ENCODE measurements around the gene ELAVL1. TPM values are rescaled to one million over a fixed set of nuclear protein-coding genes. Genes with fewer than 3 reads are reported as not detected.
"Not testable (repeated sequence)": the region's sequence is repeated elsewhere in the genome, so short reads cannot be mapped to it uniquely, and the experiment has no call there.

ELAVL1 gene
- total RNA-seq, 4 donors from 2014 or later: 23.7 to 41.1 (median 30.3) TPM

- no peak for TF ChIP-seq CTCF (IDR thresholded peaks at IDR 0.05)
- no peak for DNase-seq (ENCODE audit: low spot score)
- ATAC-seq (ENCODE audit: low FRiP score): no peak
Measured at GRCh38 chr19:7930765-7931164, 74.7 kb downstream of the ELAVL1 start.

GRCh38 chr19:7930030-7930429 is 75.4 kb downstream of the ELAVL1 start:
- ATAC-seq (ENCODE audit: low FRiP score); DNase-seq (ENCODE audit: low spot score): not testable (repeated sequence)

GRCh38 chr19:7928741-7929701 is 76.4 kb downstream of the ELAVL1 start:
- DNase-seq (ENCODE audit: low spot score) (peak; percentile 36), ATAC-seq (ENCODE audit: low FRiP score) (peak; percentile 16)
- no peak for TF ChIP-seq CTCF (IDR thresholded peaks at IDR 0.05)

- DNase-seq (ENCODE audit: low spot score) (no peak), ATAC-seq (ENCODE audit: low FRiP score) (no peak)
- TF ChIP-seq CTCF (IDR thresholded peaks at IDR 0.05): no peak
Measured at GRCh38 chr19:7928334-7928706, 77.1 kb downstream of the ELAVL1 start.

- ATAC-seq (ENCODE audit: low FRiP score) (no peak), DNase-seq (ENCODE audit: low spot score) (no peak)
- TF ChIP-seq CTCF (IDR thresholded peaks at IDR 0.05): no peak
Measured at GRCh38 chr19:7927605-7928333, 77.7 kb downstream of the ELAVL1 start.

GRCh38 chr19:7926727-7927604 is 78.5 kb downstream of the ELAVL1 start:
- ATAC-seq (ENCODE audit: low FRiP score) (no peak), DNase-seq (ENCODE audit: low spot score) (no peak)
- no peak for TF ChIP-seq CTCF (IDR thresholded peaks at IDR 0.05)
